BJ (cell line): ENCODE results near the gene MMRN2. TPM values are rescaled to one million over a fixed set of nuclear protein-coding genes. Genes with fewer than 3 reads are reported as not detected.
"Not testable (repeated sequence)": the region's sequence is repeated elsewhere in the genome, so short reads cannot be mapped to it uniquely, and the experiment has no call there.

Experiments used
- CTCF ChIA-PET: fragments of 350-600 bp; formaldehyde crosslinking; extraction: SDS; loops from one replicate; lab custom pipeline; 2021; ENCODE audit warnings: antibody characterized with exemption, inconsistent platforms; lab: Yijun Ruan, JAX
- POLR2A ChIA-PET: fragments of 300-600 bp; sonication (Branson Sonifier 250); formaldehyde crosslinking; extraction: SDS; loops from one replicate; lab custom pipeline; 2021; ENCODE audit warnings: antibody characterized with exemption; lab: Charles Lee
- DNase-seq: peaks from one replicate; pipeline ENCODE4 v3.0.0-alpha.2; 2011; ENCODE audit warnings: low read depth
- H3K27me3 ChIP-seq: 2 replicates; pipeline ENCODE4 v1.6.0; 2011; ENCODE audit warnings: low read length; ENCODE audit not compliant: control insufficient read depth, insufficient read depth
- H3K36me3 ChIP-seq: 2 replicates; pipeline ENCODE4 v1.5.1; 2011; ENCODE audit warnings: low read length; ENCODE audit not compliant: control insufficient read depth, insufficient read depth
- H3K4me3 ChIP-seq: 2 replicates; pipeline ENCODE4 v1.5.1; 2011; ENCODE audit warnings: low read depth, mild to moderate bottlenecking, control low read depth, low read length
- polyA plus RNA-seq: library from polyadenylated mRNA; depleted of rRNA; stranded (reverse); fragments of >200 nt; gene quantifications from 2 replicates; pipeline ENCODE4 v1.2.3, GENCODE V29; 2011
- TF ChIP-seq, protein P1 (sequence below): IDR thresholded peaks from 2 replicates; pipeline ENCODE4 v1.5.1; 2011; ENCODE audit warnings: low read depth, mild to moderate bottlenecking, control low read depth, inconsistent platforms, low read length, moderate library complexity; ENCODE audit not compliant: insufficient read depth

MMRN2 gene
- polyA plus RNA-seq, 1 experiment, result 2.7 TPM

DNA sequence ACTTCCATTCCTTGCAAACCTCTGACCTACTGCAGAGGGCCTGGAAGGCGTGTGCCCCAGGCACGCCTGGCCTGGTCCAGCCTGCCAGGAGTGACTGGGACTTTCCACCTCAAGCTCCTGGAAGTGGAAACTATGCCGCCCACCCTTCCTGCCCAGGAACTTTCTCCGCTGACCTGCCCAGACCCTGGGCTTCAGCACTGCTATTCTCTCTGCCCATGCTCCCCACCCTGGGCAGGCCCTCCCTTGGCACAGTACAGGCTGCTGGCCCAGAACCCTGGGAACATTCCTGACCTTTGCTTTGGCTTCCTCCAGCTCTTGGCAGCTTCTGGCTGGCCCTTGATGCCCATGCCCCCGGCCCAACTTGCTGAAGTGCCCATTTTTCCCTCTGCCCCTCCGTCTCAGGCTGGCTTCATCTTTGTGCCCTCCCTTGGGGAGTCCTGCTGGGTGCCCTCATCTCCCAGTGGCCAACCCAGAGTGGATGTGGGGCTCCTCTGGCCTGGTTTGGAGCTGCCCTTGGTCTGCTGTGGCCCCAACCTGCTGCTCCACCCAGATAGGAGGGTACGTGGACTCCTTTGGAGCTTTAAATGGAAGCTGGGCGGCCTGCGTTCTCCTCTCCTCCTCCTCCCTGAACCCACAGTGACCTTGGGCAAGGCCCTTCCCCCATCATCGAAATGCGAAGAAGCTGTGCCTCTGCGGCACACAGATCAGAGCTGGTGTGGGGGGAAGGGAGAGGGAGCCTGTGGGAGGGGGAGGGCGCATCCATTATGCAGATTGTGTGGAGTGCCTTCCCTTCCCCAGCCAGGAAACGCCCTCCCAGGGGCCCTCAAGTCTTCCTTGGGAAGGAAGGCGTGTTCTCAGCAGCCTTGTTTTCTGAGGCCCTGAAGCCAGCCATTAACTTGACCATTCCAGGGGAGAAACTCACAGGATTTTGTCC, 3.4 kb downstream of the MMRN2 start:
- ChIA-PET POLR2A (no interaction called here), CTCF (interaction anchor here (0.6 to 19.2 kb wide), 4 partner anchors 13 to 266 kb away, joined by 3 to 346 read pairs (median 13); partner anchors contain the start of gene ADIRF)
- TF ChIP-seq, protein P1, sequence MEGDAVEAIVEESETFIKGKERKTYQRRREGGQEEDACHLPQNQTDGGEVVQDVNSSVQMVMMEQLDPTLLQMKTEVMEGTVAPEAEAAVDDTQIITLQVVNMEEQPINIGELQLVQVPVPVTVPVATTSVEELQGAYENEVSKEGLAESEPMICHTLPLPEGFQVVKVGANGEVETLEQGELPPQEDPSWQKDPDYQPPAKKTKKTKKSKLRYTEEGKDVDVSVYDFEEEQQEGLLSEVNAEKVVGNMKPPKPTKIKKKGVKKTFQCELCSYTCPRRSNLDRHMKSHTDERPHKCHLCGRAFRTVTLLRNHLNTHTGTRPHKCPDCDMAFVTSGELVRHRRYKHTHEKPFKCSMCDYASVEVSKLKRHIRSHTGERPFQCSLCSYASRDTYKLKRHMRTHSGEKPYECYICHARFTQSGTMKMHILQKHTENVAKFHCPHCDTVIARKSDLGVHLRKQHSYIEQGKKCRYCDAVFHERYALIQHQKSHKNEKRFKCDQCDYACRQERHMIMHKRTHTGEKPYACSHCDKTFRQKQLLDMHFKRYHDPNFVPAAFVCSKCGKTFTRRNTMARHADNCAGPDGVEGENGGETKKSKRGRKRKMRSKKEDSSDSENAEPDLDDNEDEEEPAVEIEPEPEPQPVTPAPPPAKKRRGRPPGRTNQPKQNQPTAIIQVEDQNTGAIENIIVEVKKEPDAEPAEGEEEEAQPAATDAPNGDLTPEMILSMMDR, result no peak
- no peak for DNase-seq
- Histone ChIP-seq H3K4me3 (no peak overlapping the region), H3K27me3 (no peaks in the 10 kb centered on the region), H3K36me3 (no peaks in the 10 kb centered on the region)

DNA sequence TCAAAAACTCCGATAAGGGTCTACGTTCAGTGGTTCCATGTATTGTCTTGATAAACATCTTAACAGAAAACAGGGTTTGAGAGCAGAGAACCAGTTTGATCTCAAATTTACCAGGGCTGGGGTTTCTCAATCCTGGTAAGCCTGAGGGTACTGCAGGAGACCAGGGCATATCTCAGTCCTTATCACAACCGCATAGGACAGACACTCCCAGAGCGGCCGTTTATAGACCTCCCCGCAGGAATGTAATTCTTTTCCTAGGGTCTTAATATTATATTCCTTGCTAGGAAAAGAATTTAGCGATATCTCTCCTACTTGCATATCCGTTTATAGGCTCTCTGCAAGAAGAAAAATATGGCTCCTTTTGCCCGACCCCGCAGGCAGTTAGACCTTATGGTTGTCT, 4.7 kb downstream of the MMRN2 start:
- POLR2A ChIA-PET, H3K27me3 ChIP-seq, H3K36me3 ChIP-seq, H3K4me3 ChIP-seq, DNase-seq: not testable (repeated sequence)
- CTCF ChIA-PET, result interaction anchor here (1.2 to 19.2 kb wide), 2 partner anchors 8 to 12 kb away, joined by 3 to 346 read pairs; no protein-coding TSS in a partner anchor

DNA sequence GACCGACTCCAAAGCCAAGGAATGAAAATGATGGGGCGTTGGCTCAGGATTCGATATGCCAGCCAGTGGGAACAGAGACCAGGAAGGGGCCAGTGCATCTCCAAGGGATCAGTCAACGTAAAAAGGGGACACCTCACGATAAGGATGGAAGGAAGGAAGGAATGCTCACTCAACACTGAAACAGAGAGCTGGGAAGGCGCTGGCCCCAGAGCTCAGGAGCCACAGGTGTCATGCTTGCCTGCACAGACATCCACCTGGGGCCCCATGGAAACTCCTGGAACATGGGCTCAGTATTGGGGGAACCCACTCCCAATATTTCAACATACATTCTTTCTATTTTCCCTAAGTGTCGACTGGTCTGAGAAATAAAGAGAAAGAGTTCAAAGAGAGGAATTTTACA, 5.3 kb downstream of the MMRN2 start:
- CTCF ChIA-PET, result interaction anchor here (1.1 to 19.2 kb wide), 3 partner anchors 9 to 11 kb away, joined by 3 to 346 read pairs (median 3); no protein-coding TSS in a partner anchor
- POLR2A ChIA-PET, result no interaction called here

DNA sequence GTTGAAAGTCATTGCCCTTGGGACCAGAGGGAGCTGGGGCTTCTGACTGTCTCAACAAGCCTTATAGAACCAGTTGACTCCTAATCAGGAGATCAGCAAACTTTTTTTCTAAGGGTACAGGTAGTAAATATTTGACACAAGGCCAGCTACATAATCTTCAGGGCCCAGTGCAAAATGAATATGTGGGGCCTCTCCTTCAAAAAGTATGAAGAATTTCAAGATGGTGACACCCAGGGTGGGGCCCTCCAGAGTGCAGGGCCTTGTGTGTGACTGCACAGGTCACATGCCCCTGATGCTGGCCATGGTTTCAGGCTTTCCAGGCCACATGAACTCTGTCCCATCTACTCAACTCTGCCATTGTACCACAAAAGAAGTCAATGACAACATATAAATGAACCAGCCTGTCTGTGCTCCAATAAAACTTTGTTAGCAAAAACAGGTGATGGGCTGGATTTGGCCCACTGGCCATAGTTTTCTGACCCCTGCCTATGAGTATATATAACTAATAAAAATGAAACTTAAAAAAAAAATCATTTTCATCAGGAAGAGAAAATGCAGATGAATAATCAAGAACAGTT, 6.1 kb downstream of the MMRN2 start:
- POLR2A ChIA-PET, result no interaction called here
- DNase-seq, result no peak

More for the DNA sequence above, 5.3 kb downstream of the MMRN2 start:
- H3K36me3 ChIP-seq, result no peaks in the 10 kb centered on the region
- DNase-seq, result no peak
- TF ChIP-seq, protein P1, result no peak
- no peak overlapping the region for H3K4me3 ChIP-seq
- H3K27me3 ChIP-seq, result no peaks in the 10 kb centered on the region

DNA sequence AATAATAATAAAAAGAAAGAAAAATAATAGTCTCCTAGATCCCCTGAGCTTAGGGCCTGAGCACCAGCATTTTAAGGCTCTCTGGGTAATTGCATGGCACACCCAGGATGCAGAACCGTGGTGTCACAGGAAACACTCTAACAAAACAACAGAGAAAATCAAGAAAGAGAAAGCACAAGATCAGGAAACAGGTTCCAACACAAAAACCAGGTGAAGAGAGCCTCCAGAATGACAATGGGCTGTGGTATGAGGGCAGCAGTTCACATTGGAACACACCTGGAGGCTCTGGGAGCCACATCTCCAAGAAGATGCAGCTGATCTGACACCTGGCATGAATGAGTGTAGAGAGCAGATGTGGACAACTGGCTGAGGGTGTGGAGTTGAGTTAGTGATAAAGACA, 7.1 kb downstream of the MMRN2 start:
- H3K27me3 ChIP-seq, result no peaks in the 10 kb centered on the region
- no peaks in the 10 kb centered on the region for H3K36me3 ChIP-seq
- TF ChIP-seq, protein P1, result no peak
- POLR2A ChIA-PET, result no interaction called here
- DNase-seq, result no peak
- CTCF ChIA-PET, result interaction anchor here (2.2 to 2.4 kb wide), 2 partner anchors 10 to 11 kb away, joined by 8 to 14 read pairs; no protein-coding TSS in a partner anchor
- H3K4me3 ChIP-seq, result no peak overlapping the region

More for the DNA sequence above, 6.1 kb downstream of the MMRN2 start:
- TF ChIP-seq, protein P1, result no peak
- H3K4me3 ChIP-seq, result no peak overlapping the region
- H3K27me3 ChIP-seq, result no peaks in the 10 kb centered on the region
- CTCF ChIA-PET, result interaction anchor here (1.1 to 2.4 kb wide), 3 partner anchors 9 to 12 kb away, joined by 3 to 14 read pairs (median 8); no protein-coding TSS in a partner anchor
- H3K36me3 ChIP-seq, result no peaks in the 10 kb centered on the region

DNA sequence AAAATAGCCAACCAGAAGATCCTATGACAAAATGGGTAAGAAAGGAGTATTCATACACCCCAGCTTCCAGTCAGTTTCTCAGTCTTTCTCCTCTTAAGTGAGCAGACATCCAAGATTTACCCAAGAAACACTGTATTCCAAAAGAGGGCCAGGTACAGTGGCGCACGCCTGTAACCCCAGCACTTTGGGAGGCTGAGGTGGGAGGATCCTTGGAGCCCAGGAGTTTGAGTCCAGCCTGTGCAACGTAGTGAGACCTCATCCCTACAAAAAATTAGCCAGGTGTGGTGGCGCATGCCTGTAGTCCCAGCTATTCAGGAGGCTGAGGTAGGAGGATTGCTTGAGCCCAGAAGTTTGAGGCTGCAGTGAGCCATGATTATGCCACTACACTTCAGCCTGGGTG, 9.6 kb downstream of the MMRN2 start:
- CTCF ChIA-PET, result interaction anchor here (0.6 to 15.4 kb wide), 5 partner anchors 8 to 106 kb away, joined by 3 to 346 read pairs (median 4); partner anchors contain the start of genes ADIRF, MMRN2 and SNCG
- DNase-seq, H3K4me3 ChIP-seq, POLR2A ChIA-PET, H3K27me3 ChIP-seq, H3K36me3 ChIP-seq: not testable (repeated sequence)
